ENCODE results near the gene TDRD9.

- TF ChIP-seq CTCF (IDR thresholded peaks at IDR 0.05), result no peak
- no peak for TF ChIP-seq POLR2AphosphoS5 (IDR thresholded peaks at IDR 0.05; ENCODE audit: low read depth, low read length)
- no peak for TF ChIP-seq REST (IDR thresholded peaks at IDR 0.05; ENCODE audit: insufficient read depth in 1 of 2, low read depth in 2 of 2, low read length in 1 of 2)
- no peak for TF ChIP-seq SIN3A (IDR thresholded peaks at IDR 0.05; ENCODE audit: borderline replicate concordance, insufficient read depth, low read depth, low read length)
- no peak for TF ChIP-seq TCF7L2 (IDR thresholded peaks at IDR 0.05; ENCODE audit: low read depth, low read length)
Measured at GRCh38 chr14:104003616-104004015, 75.4 kb downstream of the TDRD9 start.

All from Panc1 (cell line).